Activated naive CD4-positive, alpha-beta T cell treated with anti-CD3 and anti-CD28 coated beads, Interleukin-2, amount 10 ng/mL, durations not matched to agents 7 days and 5 days (primary cell): ENCODE results near the gene CLCN7.

Experiments used
- CTCF ChIA-PET: fragments of 350-600 bp; sonication (Branson Sonifier 250); formaldehyde crosslinking; loops from one replicate; lab custom pipeline; 2021; ENCODE audit warnings: antibody characterized with exemption; lab: Charles Lee
- DNase-seq: peaks from one replicate; pipeline ENCODE4 v3.0.0-alpha.2; 2020
- H3K27ac Mint-ChIP-seq: one replicate; pipeline ENCODE4 v1.8.0; 2021; ENCODE audit warnings: mild to moderate bottlenecking, moderate library complexity, mixed read lengths
- H3K27me3 Mint-ChIP-seq: one replicate; pipeline ENCODE4 v1.8.0; 2021; ENCODE audit warnings: mild to moderate bottlenecking, mixed read lengths
- H3K36me3 Mint-ChIP-seq: one replicate; pipeline ENCODE4 v1.8.0; 2021; ENCODE audit warnings: mixed read lengths
- H3K4me1 Mint-ChIP-seq: one replicate; pipeline ENCODE4 v1.8.0; 2021; ENCODE audit warnings: mixed read lengths
- H3K4me3 Mint-ChIP-seq: one replicate; pipeline ENCODE4 v1.8.0; 2021; ENCODE audit warnings: mild to moderate bottlenecking, moderate library complexity, mixed read lengths
- H3K9me3 Mint-ChIP-seq: one replicate; pipeline ENCODE4 v1.8.0; 2021; ENCODE audit warnings: mixed read lengths

Gene CLCN7

GRCh38 chr16:1506494-1507213 is 31.8 kb upstream of the CLCN7 start:
- Mint-ChIP-seq H3K4me3 (no peak overlapping the region), H3K27me3 (no peaks in the 10 kb centered on the region), H3K9me3 (no peaks in the 10 kb centered on the region), H3K4me1 (no peaks in the 10 kb centered on the region), H3K27ac (no peak overlapping the region), H3K36me3 (peaks cover 21% of the 10 kb centered on the region)
- no peak for DNase-seq
- CTCF ChIA-PET = no interaction called here

- Mint-ChIP-seq H3K9me3 (no peaks in the 10 kb centered on the region), H3K36me3 (peaks cover 17% of the 10 kb centered on the region), H3K27me3 (no peaks in the 10 kb centered on the region), H3K4me1 (no peaks in the 10 kb centered on the region), H3K27ac (no peak overlapping the region), H3K4me3 (no peak overlapping the region)
- CTCF ChIA-PET = no interaction called here
- DNase-seq = no peak
Measured at GRCh38 chr16:1505912-1506311, 31.1 kb upstream of the CLCN7 start.

GRCh38 chr16:1505073-1505844 is 30.4 kb upstream of the CLCN7 start:
- H3K27me3 Mint-ChIP-seq = no peaks in the 10 kb centered on the region
- no peak overlapping the region for H3K4me3 Mint-ChIP-seq
- no peaks in the 10 kb centered on the region for H3K9me3 Mint-ChIP-seq
- H3K4me1 Mint-ChIP-seq = no peaks in the 10 kb centered on the region
- DNase-seq = no peak
- H3K27ac Mint-ChIP-seq = no peak overlapping the region
- CTCF ChIA-PET = no interaction called here
- peaks cover 17% of the 10 kb centered on the region for H3K36me3 Mint-ChIP-seq

- Mint-ChIP-seq H3K4me3 (no peak overlapping the region), H3K27me3 (no peaks in the 10 kb centered on the region), H3K27ac (no peak overlapping the region), H3K4me1 (no peaks in the 10 kb centered on the region), H3K36me3 (peaks cover 22% of the 10 kb centered on the region), H3K9me3 (no peaks in the 10 kb centered on the region)
- CTCF ChIA-PET = interaction anchor here (0.6 to 0.7 kb wide), 2 partner anchors 36 to 311 kb away, joined by 3 read pairs; no protein-coding TSS in a partner anchor
- no peak for DNase-seq
Measured at GRCh38 chr16:1503110-1503955, 28.5 kb upstream of the CLCN7 start.

- CTCF ChIA-PET = interaction anchor here (0.7 kb wide), 1 partner anchor 37 kb away, joined by 3 read pairs; no protein-coding TSS in a partner anchor
- Mint-ChIP-seq H3K9me3 (no peaks in the 10 kb centered on the region), H3K27ac (no peak overlapping the region), H3K4me3 (no peak overlapping the region), H3K27me3 (no peaks in the 10 kb centered on the region), H3K36me3 (peaks cover 23% of the 10 kb centered on the region), H3K4me1 (no peaks in the 10 kb centered on the region)
- no peak for DNase-seq
Measured at GRCh38 chr16:1502092-1503004, 27.5 kb upstream of the CLCN7 start.

- no peaks in the 10 kb centered on the region for H3K9me3 Mint-ChIP-seq
- H3K27ac Mint-ChIP-seq = no peak overlapping the region
- no peaks in the 10 kb centered on the region for H3K4me1 Mint-ChIP-seq
- CTCF ChIA-PET = no interaction called here
- H3K36me3 Mint-ChIP-seq = peaks cover 25% of the 10 kb centered on the region
- no peak for DNase-seq
- H3K4me3 Mint-ChIP-seq = no peak overlapping the region
- no peaks in the 10 kb centered on the region for H3K27me3 Mint-ChIP-seq
Measured at GRCh38 chr16:1501630-1502029, 26.8 kb upstream of the CLCN7 start.

- Mint-ChIP-seq H3K4me1 (no peaks in the 10 kb centered on the region), H3K4me3 (no peak overlapping the region), H3K36me3 (peaks cover 23% of the 10 kb centered on the region), H3K27me3 (no peaks in the 10 kb centered on the region), H3K27ac (no peak overlapping the region), H3K9me3 (no peaks in the 10 kb centered on the region)
- CTCF ChIA-PET = no interaction called here
- no peak for DNase-seq
Measured at GRCh38 chr16:1500465-1501150, 25.8 kb upstream of the CLCN7 start.

- DNase-seq = no peak
- CTCF ChIA-PET = no interaction called here
- no peak overlapping the region for H3K4me3 Mint-ChIP-seq
- peaks cover 3% of the 10 kb centered on the region for H3K4me1 Mint-ChIP-seq
- no peaks in the 10 kb centered on the region for H3K27me3 Mint-ChIP-seq
- peaks cover 23% of the 10 kb centered on the region for H3K36me3 Mint-ChIP-seq
- H3K9me3 Mint-ChIP-seq = no peaks in the 10 kb centered on the region
- H3K27ac Mint-ChIP-seq = no peak overlapping the region
Measured at GRCh38 chr16:1499756-1500464, 25.1 kb upstream of the CLCN7 start.

- H3K36me3 Mint-ChIP-seq = peaks cover 23% of the 10 kb centered on the region
Measured at GRCh38 chr16:1498899-1499676, 24.3 kb upstream of the CLCN7 start.

GRCh38 chr16:1497014-1497598 is 22.3 kb upstream of the CLCN7 start:
- Mint-ChIP-seq H3K4me1 (peaks cover 19% of the 10 kb centered on the region), H3K27me3 (no peaks in the 10 kb centered on the region), H3K36me3 (peaks cover 13% of the 10 kb centered on the region), H3K9me3 (no peaks in the 10 kb centered on the region), H3K27ac (no peak overlapping the region), H3K4me3 (no peak overlapping the region)
- DNase-seq = no peak
- CTCF ChIA-PET = no interaction called here

More at GRCh38 chr16:1498899-1499676, 24.3 kb upstream of the CLCN7 start:
- Mint-ChIP-seq H3K4me1 (peaks cover 8% of the 10 kb centered on the region), H3K27ac (no peak overlapping the region), H3K27me3 (no peaks in the 10 kb centered on the region), H3K9me3 (no peaks in the 10 kb centered on the region), H3K4me3 (no peak overlapping the region)
- DNase-seq = no peak
- CTCF ChIA-PET = no interaction called here

GRCh38 chr16:1496464-1496863 is 21.6 kb upstream of the CLCN7 start:
- Mint-ChIP-seq H3K36me3 (peaks cover 11% of the 10 kb centered on the region), H3K4me3 (no peak overlapping the region), H3K4me1 (peaks cover 19% of the 10 kb centered on the region), H3K9me3 (no peaks in the 10 kb centered on the region), H3K27ac (no peak overlapping the region), H3K27me3 (no peaks in the 10 kb centered on the region)
- CTCF ChIA-PET = no interaction called here
- no peak for DNase-seq

- Mint-ChIP-seq H3K4me3 (peak overlapping the region; percentile 41), H3K36me3 (peaks cover 11% of the 10 kb centered on the region), H3K27ac (no peak overlapping the region), H3K9me3 (no peaks in the 10 kb centered on the region), H3K27me3 (no peaks in the 10 kb centered on the region), H3K4me1 (peaks cover 19% of the 10 kb centered on the region)
- DNase-seq = no peak
- CTCF ChIA-PET = no interaction called here
Measured at GRCh38 chr16:1495889-1496262, 21.0 kb upstream of the CLCN7 start.
